HG02973 (cell line): ENCODE measurements around the gene PITPNM2.
"Not testable (repeated sequence)": the region's sequence is repeated elsewhere in the genome, so short reads cannot be mapped to it uniquely, and the experiment has no call there.

ENCODE experiments used
- ATAC-seq: cut with Tn5 transposase; IDR thresholded peaks from one replicate; pipeline ENCODE4 v1.9.1; 2021; ENCODE audit warnings: moderate library complexity; ENCODE audit not compliant: unreplicated experiment

The PITPNM2 gene

DNA sequence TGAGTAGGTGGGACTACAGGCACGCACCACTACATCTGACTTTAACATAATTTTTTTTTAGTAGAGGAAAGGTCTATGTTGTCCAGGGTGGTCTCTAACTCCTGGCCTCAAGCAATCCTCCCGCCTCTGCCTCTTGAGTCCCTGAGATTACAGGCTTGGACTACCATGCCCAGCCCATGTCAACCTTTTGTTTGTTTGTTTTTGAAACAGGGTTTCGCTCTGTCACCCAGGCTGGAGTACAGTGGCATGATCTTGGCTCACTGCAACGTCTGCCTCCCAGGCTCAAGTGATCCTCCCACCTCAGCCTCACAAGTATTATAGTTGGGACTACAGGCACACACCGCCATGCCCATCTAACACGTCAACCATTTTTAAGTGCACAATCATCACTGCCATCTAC, 29.2 kb downstream of the PITPNM2 start:
- no peak for ATAC-seq

- ATAC-seq: peak; percentile 27
Observed at GRCh38 chr12:123120452-123121166, 30.3 kb downstream of the PITPNM2 start.

GRCh38 chr12:123119808-123120207, 31.1 kb downstream of the PITPNM2 start:
- peak; percentile 83 for ATAC-seq

GRCh38 chr12:123118497-123118896, 32.4 kb downstream of the PITPNM2 start:
- no peak for ATAC-seq

GRCh38 chr12:123115409-123116121, 35.3 kb downstream of the PITPNM2 start:
- no peak for ATAC-seq

DNA sequence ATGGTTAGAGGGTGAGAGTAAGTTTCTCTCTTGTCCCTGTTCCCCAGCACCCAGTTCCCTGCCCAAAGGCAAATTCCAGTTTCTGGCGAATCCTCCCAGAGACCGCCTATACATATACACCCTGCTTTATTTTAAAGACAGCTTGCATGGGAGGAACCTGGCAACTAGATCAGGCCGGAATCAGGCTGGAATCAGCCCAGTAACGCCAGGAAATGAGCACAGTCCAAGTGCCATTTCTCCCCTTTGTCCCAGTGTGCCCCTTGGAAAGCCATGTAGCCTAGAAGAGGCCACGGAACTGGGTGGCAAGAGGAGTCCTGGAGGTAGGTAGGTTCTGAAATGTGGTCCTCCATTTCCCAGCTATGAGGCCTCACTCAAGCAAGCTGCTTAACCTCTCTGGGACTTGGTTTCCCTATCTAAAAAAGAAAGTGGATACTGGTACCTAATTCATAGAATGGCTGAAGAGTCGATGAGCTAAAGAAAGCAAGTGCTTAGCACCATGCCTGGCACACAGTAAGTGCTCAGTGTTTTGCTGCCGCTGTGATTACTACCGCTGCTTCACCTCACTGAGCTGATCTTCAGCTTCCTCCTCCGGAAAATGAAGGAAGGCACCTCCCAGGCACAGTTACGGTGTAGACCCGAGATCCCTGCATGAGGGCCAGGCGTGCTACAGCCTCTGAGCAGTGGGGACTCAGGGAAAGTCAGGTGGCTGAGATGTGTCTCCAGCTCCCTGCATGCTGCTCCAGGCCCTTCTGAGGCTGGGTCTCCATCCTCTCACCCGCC, 36.4 kb downstream of the PITPNM2 start:
- no peak for ATAC-seq

DNA sequence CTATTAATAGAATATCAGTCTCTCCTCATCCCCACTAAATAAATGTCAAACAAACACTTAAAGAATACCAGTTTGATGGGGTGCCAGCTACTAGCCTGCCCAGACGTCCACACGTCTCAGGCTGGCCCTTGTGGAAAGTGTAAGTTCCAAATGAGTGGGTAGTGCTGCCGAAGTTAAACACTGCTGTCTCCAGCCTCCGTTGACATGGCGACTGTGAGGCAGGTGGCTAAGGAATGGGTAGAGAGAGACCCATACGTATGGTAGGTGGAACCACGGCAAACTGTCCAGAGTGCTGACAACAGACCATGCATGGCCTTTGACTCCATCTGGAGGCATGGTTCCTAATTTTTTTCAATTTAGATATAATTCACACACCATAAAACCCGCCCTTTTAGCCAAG, 37.9 kb downstream of the PITPNM2 start:
- no peak for ATAC-seq

GRCh38 chr12:123111498-123112165, 39.3 kb downstream of the PITPNM2 start:
- ATAC-seq: no peak

GRCh38 chr12:123109319-123109772, 41.5 kb downstream of the PITPNM2 start:
- no peak for ATAC-seq

DNA sequence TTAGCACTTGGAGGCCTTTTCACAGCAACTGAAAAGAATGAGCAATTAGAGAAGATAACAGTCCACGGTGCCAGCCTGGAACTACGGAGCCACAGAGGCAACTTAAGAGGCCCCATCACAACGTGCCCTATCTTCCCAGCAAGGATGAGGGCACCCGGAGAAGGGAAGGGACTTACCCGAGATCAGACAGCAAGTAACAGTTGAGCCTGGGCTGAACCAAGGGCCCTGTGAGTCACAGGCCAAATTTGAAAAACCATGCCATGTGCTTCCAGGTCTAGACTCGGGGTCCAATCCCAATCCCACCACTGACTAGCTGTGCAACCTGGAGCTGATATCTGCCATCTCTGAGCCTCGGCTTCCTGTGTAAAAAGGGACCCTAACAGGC, 42.2 kb downstream of the PITPNM2 start:
- ATAC-seq: no peak

GRCh38 chr12:123107926-123108681, 42.8 kb downstream of the PITPNM2 start:
- no peak for ATAC-seq

DNA sequence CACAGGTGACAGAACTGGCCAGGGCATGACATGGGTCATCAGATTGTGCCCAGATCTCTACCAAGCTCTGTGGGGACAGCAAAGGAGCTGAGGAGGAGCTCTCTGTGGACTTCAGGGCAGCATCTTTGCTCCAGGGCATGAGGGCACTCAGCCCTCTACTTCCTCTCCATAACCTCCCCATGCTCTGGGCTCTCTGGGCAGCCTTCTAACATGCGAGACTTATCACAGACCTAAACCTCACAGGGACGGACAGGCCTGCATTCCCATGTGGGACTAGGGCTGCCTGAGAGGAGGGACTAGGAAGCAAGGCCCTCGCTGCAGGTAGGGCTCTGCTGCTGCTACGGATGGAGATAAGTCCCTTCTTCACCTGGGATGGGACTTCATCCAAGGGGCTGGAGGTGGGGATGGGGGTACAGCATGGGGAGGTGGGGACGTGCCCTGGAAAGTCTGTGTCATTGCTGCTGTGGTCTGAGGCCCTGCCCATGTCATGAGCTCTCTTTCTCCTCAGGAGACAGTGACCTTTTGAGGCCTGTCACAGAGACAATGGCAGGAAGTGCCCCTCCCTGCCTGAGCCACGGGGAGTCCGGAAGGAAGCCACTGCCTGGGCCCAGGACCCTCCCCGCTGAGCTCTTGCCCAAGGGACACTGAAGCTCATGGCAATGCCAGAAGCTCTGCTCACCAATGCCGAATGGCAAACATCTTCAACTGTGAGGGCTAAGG, 44.1 kb downstream of the PITPNM2 start:
- ATAC-seq: no peak

DNA sequence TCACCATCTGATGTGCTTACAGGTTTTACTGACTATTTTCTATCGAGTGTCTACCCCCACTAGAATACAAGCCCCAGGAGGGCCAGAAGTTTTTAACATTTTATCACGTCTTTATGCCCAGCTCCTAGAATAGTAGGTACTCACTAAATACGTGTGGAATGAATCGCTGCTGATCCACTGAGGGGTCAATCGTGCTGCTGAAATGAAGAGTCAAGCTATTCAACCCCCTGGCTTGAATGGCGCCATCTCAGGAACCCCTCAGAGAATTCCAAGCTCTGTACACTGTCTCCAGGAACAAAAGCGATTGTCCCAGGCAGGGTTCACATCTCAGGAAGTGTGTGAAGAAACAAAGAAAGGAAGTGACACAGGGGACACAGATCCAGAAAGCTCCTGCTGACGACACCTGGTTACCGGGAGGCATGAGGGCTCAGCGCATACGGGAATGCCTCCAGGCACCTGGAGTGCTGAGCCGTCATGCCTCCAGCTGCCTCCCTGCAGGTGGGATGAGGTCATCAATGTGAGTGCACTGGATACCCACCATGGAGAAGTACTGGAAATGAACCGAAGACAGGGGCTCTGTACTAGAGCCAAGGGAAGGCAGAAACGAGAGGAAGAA, 45.6 kb downstream of the PITPNM2 start:
- ATAC-seq: no peak

DNA sequence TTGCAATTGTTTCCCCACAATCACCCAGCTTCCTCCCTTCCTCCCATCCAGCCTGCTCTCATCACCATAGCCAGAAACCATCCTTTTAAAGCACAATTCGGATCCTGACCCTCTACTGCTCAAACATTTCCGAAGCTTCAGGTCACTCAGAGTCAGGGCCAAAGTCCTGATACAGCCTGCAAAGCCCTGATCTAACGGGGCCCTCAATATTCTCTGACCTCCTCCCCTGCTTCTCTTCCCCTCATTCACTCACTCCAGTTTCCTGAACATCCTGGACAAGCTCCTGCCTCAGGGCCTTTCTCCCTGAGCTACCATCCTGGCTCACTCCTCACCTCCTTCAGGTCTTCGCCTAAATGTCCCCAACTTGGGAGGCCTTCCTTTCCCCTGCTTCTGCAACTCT, 46.1 kb downstream of the PITPNM2 start:
- no peak for ATAC-seq

DNA sequence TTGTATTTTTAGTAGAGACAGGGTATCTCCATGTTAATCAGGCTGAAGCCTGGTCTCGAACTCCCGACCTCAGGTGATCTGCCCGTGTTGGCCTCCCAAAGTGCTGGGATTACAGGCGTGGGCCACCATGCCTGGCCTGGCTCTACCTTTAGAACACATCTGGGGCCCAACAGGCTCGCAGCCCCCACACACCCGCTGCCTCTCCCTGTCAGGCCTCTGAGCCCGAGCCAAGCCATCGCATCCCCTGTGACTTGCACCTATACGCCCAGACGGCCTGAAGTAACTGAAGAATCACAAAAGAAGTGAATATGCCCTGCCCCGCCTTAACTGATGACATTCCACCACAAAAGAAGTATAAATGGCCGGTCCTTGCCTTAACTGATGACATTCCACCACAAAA, 46.8 kb downstream of the PITPNM2 start:
- ATAC-seq: not testable (repeated sequence)

GRCh38 chr12:123102781-123103503, 47.9 kb downstream of the PITPNM2 start:
- ATAC-seq: no peak

DNA sequence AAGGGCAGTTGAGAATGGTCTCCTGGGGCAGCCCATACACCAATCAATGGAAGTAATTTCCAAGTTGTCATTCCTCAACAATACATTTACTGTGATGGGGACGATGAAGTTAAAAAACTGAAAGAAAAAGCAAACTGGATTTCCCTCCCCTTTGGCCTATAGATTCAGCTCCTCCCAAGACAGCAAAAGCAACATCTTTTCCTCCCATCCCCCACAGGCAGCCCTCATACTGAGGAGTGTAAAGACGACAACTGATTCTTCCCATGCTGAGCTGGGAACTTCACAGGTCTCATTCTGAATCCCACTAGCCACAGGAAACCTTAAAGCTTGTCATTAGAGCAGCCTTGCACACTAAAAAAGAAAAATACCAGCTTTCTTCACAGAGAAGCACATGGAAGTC, 48.5 kb downstream of the PITPNM2 start:
- ATAC-seq: no peak

DNA sequence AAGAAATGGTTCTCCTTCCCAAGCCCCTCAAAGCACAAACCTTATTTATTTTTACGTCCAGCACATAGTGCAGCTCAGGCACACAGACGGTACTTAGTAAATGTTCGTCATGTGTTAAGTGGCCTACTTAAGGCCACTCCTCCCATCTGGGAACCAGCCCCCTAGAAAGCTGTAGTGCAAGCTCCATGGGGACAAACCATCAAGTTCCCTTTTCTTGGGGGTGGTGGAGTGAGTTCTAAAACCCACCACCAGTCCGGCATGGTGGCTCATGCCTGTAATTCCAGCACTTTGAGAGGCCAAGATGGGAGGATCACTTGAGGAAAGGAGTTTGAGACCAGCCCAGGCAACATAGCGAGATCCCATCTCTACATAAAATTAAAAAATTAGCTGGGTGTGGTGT, 49.4 kb downstream of the PITPNM2 start:
- no peak for ATAC-seq
